IPS-15b (cell line): ENCODE measurements around the gene GNAQ.
"Not testable (repeated sequence)": the region's sequence is repeated elsewhere in the genome, so short reads cannot be mapped to it uniquely, and the experiment has no call there.

Source experiments
- H3K27me3 ChIP-seq: one replicate; pipeline ENCODE4 v1.6.1; 2013; ENCODE audit warnings: low read length; ENCODE audit not compliant: control insufficient read depth, insufficient read depth
- H3K36me3 ChIP-seq: one replicate; pipeline ENCODE4 v1.6.1; 2013; ENCODE audit warnings: low read length; ENCODE audit not compliant: control insufficient read depth, insufficient read depth
- H3K4me1 ChIP-seq: one replicate; pipeline ENCODE4 v1.6.1; 2013; ENCODE audit warnings: mild to moderate bottlenecking, low read length; ENCODE audit not compliant: control insufficient read depth, insufficient read depth
- H3K4me3 ChIP-seq: one replicate; pipeline ENCODE4 v1.5.1; 2013; ENCODE audit warnings: low read depth, low read length
- H3K9ac ChIP-seq: one replicate; pipeline ENCODE4 v1.6.1; 2013; ENCODE audit warnings: low read depth, mild to moderate bottlenecking, low read length
- H3K9me3 ChIP-seq: one replicate; pipeline ENCODE4 v1.6.1; 2013; ENCODE audit warnings: mild to moderate bottlenecking, low read length; ENCODE audit not compliant: control insufficient read depth, insufficient read depth

Gene GNAQ

DNA sequence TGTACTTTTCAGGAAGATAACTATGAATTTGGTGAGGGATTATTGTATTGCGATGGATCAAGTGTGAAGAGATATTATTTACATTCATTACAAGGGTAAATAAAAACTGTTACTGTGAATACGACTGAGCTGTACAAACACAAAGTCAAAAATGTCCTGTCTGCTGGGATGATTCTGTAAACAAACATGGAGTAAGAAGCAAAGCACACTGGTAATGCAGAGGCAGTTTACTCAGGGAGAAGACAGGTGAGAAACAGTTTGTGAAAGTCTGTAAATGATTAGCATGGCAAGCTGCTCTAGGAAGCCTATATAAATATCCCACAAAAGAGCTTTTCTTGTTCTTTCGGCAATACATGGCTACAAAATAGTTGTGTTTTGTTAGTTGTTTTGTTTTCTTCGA lies 268.0 kb downstream of the GNAQ start:
- no peak overlapping the region for H3K4me3 ChIP-seq
- no peaks in the 10 kb centered on the region for H3K36me3 ChIP-seq
- H3K27me3 ChIP-seq, result no peaks in the 10 kb centered on the region
- no peaks in the 10 kb centered on the region for H3K9me3 ChIP-seq
- no peak overlapping the region for H3K9ac ChIP-seq
- H3K4me1 ChIP-seq, result no peaks in the 10 kb centered on the region

DNA sequence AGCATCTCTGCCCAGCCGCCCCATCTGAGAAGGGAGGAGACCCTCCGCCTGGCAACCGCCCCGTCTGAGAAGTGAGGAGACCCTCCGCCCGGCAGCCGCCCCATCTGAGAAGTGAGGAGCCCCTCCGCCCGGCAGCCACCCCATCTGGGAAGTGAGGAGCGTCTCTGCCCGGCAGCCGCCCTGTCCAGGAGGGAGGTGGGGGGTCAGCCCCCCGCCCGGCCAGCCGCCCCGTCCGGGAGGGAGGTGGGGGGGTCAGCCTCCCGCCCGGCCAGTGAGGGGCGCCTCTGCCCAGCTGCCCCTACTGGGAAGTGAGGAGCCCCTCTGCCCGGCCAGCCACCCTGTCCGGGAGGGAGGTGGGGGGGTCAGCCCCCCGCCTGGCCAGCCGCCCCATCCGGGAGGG lies 270.7 kb downstream of the GNAQ start:
- not testable (repeated sequence) for H3K4me1 ChIP-seq, H3K27me3 ChIP-seq

DNA sequence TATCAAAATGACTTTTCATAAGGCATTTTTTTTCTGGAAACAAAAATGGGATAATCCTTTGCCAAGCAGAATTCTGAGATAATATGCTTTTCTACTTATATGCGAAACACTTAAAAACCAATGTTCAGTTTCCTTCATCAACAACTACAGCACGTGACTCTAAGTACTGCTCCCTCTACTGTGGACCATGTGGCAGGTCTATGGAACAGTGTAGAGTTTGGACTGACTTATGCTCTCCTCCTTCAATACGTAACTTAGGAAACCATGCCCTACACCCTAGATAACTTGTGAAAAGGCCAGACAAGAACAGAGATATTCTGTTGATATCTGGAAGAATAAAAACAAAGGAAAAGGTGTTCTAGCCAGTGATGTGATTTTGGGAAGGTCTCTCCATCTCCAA lies 272.2 kb downstream of the GNAQ start:
- Histone ChIP-seq H3K9ac (no peak overlapping the region), H3K9me3 (no peaks in the 10 kb centered on the region), H3K36me3 (no peaks in the 10 kb centered on the region), H3K4me1 (no peaks in the 10 kb centered on the region), H3K27me3 (no peaks in the 10 kb centered on the region), H3K4me3 (no peak overlapping the region)

More for the DNA sequence above, 270.7 kb downstream of the GNAQ start:
- H3K36me3 ChIP-seq, H3K4me3 ChIP-seq, H3K9me3 ChIP-seq, H3K9ac ChIP-seq: not testable (repeated sequence)

DNA sequence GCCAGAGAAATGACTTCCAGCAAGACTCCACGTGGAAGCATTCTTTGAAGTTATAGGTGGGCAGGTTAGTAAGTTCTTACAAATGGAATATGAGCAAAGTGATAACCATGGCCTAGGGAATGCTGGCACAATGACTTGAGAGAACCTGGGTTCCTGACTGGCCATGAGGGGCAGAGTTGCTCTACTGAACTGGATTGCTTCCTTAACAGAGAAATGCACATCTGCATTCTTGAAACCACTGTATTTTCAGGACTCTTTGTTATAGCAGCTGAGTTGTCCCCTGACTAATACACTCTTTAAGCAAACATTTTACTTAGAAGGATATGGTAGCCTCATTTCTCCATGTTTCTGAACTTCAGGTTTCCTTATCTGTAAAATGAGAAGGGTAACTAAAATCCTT lies 275.2 kb downstream of the GNAQ start:
- H3K4me3 ChIP-seq, result no peak overlapping the region

DNA sequence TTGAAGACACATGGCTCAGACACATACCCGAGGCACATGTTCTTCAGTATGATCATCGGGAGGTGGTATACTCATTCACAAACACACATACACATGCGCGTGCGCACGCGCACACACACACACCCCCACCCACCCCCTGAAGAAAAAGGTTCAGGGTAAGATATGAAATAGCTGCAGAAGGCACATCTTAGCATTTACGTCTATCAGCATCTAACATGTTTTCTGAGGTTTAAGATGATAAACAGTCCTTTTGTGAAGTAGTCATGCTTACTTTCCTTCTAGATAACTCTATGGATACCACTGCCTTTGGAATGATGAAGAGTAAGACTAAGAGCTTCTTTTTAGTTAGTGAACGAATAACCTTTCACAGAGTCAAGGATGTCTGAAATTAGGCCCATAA lies 278.4 kb downstream of the GNAQ start:
- Histone ChIP-seq H3K9ac (no peak overlapping the region), H3K27me3 (no peaks in the 10 kb centered on the region), H3K9me3 (no peaks in the 10 kb centered on the region), H3K36me3 (no peaks in the 10 kb centered on the region), H3K4me1 (peaks cover 4% of the 10 kb centered on the region), H3K4me3 (no peak overlapping the region)

More for the DNA sequence above, 275.2 kb downstream of the GNAQ start:
- Histone ChIP-seq H3K4me1 (no peaks in the 10 kb centered on the region), H3K27me3 (no peaks in the 10 kb centered on the region), H3K9me3 (no peaks in the 10 kb centered on the region), H3K36me3 (no peaks in the 10 kb centered on the region), H3K9ac (no peak overlapping the region)

DNA sequence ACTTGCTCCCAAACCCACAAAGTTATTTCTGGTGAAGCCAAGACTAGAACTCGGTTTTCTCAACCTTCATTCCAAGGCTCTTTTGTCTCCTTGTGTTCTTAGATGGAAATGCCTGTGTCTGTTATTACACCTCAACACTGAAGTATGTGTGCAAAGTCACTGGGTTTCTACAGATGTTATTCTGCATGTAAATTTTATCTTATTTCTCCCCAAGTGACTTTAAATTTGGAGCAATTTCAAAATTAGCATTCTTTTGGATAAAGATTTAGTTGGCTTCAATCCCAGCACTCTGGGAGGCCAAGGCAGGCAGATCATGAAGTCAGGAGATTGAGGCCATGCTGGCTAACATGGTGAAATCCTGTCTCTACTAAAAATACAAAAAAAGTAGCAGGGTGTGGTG lies 279.1 kb downstream of the GNAQ start:
- Histone ChIP-seq H3K9me3 (no peaks in the 10 kb centered on the region), H3K27me3 (no peaks in the 10 kb centered on the region), H3K9ac (no peak overlapping the region), H3K36me3 (no peaks in the 10 kb centered on the region), H3K4me1 (peaks cover 4% of the 10 kb centered on the region), H3K4me3 (no peak overlapping the region)

DNA sequence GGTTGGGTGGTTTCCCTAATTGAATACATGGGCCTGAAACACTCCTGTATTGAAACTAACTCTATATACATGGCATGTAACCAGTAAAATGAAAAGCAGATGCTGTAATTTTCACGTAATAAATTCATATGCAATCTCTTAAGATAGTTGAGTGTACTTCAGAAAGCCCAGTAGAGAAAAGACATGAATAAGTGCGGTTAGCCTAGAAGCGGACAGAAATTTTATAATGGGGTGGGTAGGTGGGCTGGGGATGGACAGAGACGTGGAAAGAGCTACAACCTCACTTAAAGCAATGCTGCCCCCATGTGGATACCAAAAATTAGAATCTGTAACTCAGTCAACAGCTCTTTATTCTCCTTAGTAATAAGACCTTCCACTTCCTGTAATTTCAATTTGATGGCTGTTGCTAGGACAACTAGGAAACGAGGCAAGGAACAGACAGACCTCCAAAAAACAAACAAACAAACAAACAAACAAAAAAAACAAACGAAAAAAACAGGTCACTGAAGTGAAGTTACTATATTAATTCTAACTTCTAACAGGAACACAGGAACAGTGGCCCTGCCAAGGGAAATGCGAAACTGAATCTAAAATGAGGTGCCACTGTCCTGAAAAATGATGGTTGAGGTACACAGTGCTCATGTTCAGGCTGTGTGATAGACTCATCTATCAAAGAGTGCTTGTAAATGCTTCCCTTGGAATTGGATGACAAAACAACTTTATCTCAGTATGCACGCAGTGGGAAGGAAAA lies 280.1 kb downstream of the GNAQ start:
- no peaks in the 10 kb centered on the region for H3K36me3 ChIP-seq
- H3K4me3 ChIP-seq, result no peak overlapping the region
- H3K27me3 ChIP-seq, result no peaks in the 10 kb centered on the region
- no peaks in the 10 kb centered on the region for H3K9me3 ChIP-seq
- H3K9ac ChIP-seq, result no peak overlapping the region
- H3K4me1 ChIP-seq, result peaks cover 4% of the 10 kb centered on the region

DNA sequence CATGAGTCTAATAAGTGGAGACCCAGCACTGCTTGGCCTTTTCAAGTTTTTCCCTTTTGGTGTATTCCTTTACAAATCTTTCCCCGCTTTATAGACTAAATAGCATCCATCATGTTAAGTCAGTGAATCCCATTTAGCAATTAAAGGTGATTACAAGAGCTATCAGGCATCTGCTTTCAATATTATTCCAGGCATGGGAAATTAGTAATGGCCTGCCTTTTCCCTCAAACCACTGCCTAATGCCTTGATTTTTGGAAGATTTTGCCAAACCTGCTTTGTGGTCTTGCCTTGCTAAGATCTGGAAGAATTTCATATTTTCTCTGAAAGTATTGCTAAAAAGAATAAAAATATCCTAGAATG lies 280.6 kb downstream of the GNAQ start:
- Histone ChIP-seq H3K36me3 (no peaks in the 10 kb centered on the region), H3K4me3 (no peak overlapping the region), H3K9me3 (no peaks in the 10 kb centered on the region), H3K4me1 (peaks cover 7% of the 10 kb centered on the region), H3K9ac (no peak overlapping the region), H3K27me3 (no peaks in the 10 kb centered on the region)

DNA sequence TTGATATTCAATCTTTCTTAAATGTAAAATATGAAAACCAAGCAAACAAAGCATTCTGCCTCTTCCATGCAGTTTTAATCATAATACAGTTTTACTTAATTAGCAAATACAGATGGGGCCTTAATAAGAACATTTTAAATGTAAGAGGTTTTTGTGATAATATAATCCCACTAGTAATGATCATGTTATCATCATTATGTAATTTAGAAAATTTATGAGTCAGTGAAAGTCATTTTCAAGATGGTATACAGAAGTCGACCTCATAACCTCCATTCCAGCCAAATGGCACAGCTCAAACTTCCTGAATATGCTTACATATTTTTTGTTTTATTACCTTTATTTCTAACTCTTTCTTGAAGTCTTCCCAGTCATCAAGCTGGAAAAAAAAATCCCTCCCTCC lies 281.3 kb downstream of the GNAQ start:
- peaks cover 7% of the 10 kb centered on the region for H3K4me1 ChIP-seq
- no peaks in the 10 kb centered on the region for H3K27me3 ChIP-seq
- no peak overlapping the region for H3K9ac ChIP-seq
- H3K9me3 ChIP-seq, result no peaks in the 10 kb centered on the region
- H3K36me3 ChIP-seq, result no peaks in the 10 kb centered on the region
- H3K4me3 ChIP-seq, result no peak overlapping the region

DNA sequence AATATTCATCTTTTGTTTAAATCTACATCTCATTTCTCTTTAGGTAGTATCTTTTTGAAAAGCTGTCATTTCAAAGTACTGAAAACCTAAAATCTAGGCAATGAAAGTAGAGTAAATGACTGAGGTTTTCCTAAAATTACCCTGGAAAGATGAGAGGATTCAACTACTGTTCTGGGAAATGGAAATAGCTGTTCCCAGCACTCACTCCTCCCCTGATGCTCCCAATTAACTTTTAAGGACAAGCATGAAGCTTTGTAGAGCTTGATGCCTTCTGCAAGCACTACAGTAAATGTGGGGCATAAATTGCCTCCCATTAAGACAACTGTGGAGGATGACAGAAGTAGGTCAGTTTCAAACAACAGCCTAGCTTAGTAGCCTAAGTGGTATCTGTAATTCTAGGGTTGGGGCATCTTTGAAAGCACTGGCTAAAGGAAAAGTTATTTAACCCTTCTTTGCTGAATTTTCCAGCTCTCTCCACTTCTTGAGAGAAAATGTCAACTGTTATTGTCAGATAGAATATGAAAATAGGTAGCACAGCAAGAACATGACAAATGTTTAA lies 283.3 kb downstream of the GNAQ start:
- no peak overlapping the region for H3K9ac ChIP-seq
- no peak overlapping the region for H3K4me3 ChIP-seq
- no peaks in the 10 kb centered on the region for H3K9me3 ChIP-seq
- no peaks in the 10 kb centered on the region for H3K27me3 ChIP-seq
- H3K4me1 ChIP-seq, result peaks cover 7% of the 10 kb centered on the region
- H3K36me3 ChIP-seq, result no peaks in the 10 kb centered on the region

DNA sequence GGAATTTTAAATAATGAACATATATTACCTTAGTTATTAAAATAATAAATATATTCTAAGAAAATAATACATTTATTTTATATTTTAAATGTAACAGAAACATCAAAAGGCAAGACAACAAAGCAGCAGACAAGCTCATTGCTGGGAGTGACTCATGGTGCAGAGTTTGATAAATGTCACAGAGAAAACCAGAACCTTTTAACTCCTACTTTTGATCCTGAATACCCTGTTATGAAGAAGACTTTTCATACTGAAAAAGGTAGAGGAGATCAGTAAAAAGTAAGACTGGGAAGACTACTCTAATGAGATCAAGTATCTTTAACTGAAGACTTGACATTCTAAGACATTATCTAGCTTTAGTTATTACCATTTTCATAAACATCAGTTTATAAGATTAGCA lies 284.4 kb downstream of the GNAQ start:
- H3K27me3 ChIP-seq, result no peaks in the 10 kb centered on the region
- no peaks in the 10 kb centered on the region for H3K36me3 ChIP-seq

DNA sequence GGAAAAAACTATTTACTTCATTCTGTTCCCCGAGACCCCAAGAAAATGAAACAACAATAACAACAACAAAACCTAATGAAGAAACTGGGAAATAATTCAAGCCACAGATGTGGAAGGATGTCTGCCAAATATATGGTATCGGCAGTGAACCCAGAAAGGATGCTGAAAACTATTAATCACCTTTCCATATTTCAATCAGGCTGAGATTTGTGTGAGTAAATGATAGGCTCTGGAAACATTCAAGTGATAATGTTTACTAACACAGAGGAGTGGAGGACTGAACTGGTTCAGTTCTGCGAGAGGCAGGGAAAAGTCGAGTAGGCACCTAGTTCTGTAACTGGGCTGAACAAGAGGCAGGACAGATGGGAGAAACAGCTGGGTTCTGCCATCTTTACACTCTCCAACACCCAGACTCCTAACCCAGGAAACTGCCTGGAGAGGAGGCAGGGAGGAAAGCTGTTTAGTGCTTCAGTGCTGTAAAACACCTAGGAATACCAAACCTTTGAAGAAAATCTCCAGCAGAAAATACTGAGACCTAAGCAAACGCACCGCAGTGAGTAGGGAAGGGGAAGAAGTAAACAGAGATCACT lies 286.7 kb downstream of the GNAQ start:
- Histone ChIP-seq H3K4me3 (no peak overlapping the region), H3K36me3 (no peaks in the 10 kb centered on the region), H3K4me1 (peaks cover 3% of the 10 kb centered on the region), H3K27me3 (no peaks in the 10 kb centered on the region), H3K9ac (no peak overlapping the region), H3K9me3 (no peaks in the 10 kb centered on the region)

More for the DNA sequence above, 284.4 kb downstream of the GNAQ start:
- no peak overlapping the region for H3K4me3 ChIP-seq
- no peak overlapping the region for H3K9ac ChIP-seq
- H3K4me1 ChIP-seq, result peaks cover 7% of the 10 kb centered on the region
- H3K9me3 ChIP-seq, result no peaks in the 10 kb centered on the region
